ENCODE measurements around the gene P2RX3. TPM values are rescaled to one million over a fixed set of nuclear protein-coding genes. Genes with fewer than 3 reads are reported as not detected.

P2RX3 gene
- total RNA-seq, 1 experiment from 2014 or later: not detected

- no peak for DNase-seq (ENCODE audit: low spot score)
These were observed 32.1 kb downstream of the P2RX3 start for GRCh38 chr11:57370251-57370650.

- DNase-seq (ENCODE audit: low spot score): no peak
These were observed 32.8 kb downstream of the P2RX3 start for GRCh38 chr11:57370941-57371340.

GRCh38 chr11:57373146-57373545 lies 35.0 kb downstream of the P2RX3 start:
- no peak for DNase-seq (ENCODE audit: low spot score)

- DNase-seq (ENCODE audit: low spot score): no peak
These were observed 36.8 kb downstream of the P2RX3 start for GRCh38 chr11:57374966-57375365.

GRCh38 chr11:57375490-57375889 lies 37.3 kb downstream of the P2RX3 start:
- DNase-seq (ENCODE audit: low spot score): no peak

- DNase-seq (ENCODE audit: low spot score): no peak
These were observed 38.2 kb downstream of the P2RX3 start for GRCh38 chr11:57376095-57377090.

GRCh38 chr11:57377107-57377506 lies 39.0 kb downstream of the P2RX3 start:
- no peak for DNase-seq (ENCODE audit: low spot score)

GRCh38 chr11:57378186-57378585 lies 40.0 kb downstream of the P2RX3 start:
- DNase-seq (ENCODE audit: low spot score): no peak

- peak; percentile 28 for DNase-seq (ENCODE audit: low spot score)
These were observed 41.6 kb downstream of the P2RX3 start for GRCh38 chr11:57379732-57380131.

GRCh38 chr11:57380975-57381374 lies 42.8 kb downstream of the P2RX3 start, which contains the start of gene PRG3:
Gene PRG3 (minus strand): TSS chr11:57381150. CDS start chr11:57380708, 442 bp downstream.
- no peak for DNase-seq (ENCODE audit: low spot score)

- DNase-seq (ENCODE audit: low spot score): no peak
These were observed 48.2 kb downstream of the P2RX3 start for GRCh38 chr11:57386178-57386940.

GRCh38 chr11:57387289-57388030 lies 49.3 kb downstream of the P2RX3 start:
- DNase-seq (ENCODE audit: low spot score): no peak

- DNase-seq (ENCODE audit: low spot score): no peak
These were observed 52.4 kb downstream of the P2RX3 start, which contains the start of gene PRG2 for GRCh38 chr11:57390535-57390934. Gene PRG2 (minus strand): TSS chr11:57390650. CDS start chr11:57389944, 706 bp downstream.

- DNase-seq (ENCODE audit: low spot score): no peak
These were observed 53.0 kb downstream of the P2RX3 start for GRCh38 chr11:57391111-57391510.

GRCh38 chr11:57391539-57391938 lies 53.4 kb downstream of the P2RX3 start:
- DNase-seq (ENCODE audit: low spot score): no peak

- DNase-seq (ENCODE audit: low spot score): no peak
These were observed 54.1 kb downstream of the P2RX3 start for GRCh38 chr11:57392066-57392762.

- DNase-seq (ENCODE audit: low spot score): no peak
These were observed 54.6 kb downstream of the P2RX3 start for GRCh38 chr11:57392763-57393105.

GRCh38 chr11:57394203-57394965 lies 56.2 kb downstream of the P2RX3 start:
- no peak for DNase-seq (ENCODE audit: low spot score)

GRCh38 chr11:57395905-57396623 lies 57.9 kb downstream of the P2RX3 start:
- no peak for DNase-seq (ENCODE audit: low spot score)

- DNase-seq (ENCODE audit: low spot score): no peak
These were observed 58.6 kb downstream of the P2RX3 start for GRCh38 chr11:57396744-57397143.

Data from HT-29 (cell line).